Stimulated activated CD8-positive, alpha-beta memory T cell treated with anti-CD3 and anti-CD28 coated beads, Interleukin-4, amount 100 ng/mL, for 24 hours (primary cell): Measurements from ENCODE around the gene KLLN.
"Not testable (repeated sequence)": the region's sequence is repeated elsewhere in the genome, so short reads cannot be mapped to it uniquely, and the experiment has no call there.

Experiments
- DNase-seq: peaks from one replicate; pipeline ENCODE4 v3.0.0-alpha.2; 2020; ENCODE audit warnings: low read depth

KLLN gene

DNA sequence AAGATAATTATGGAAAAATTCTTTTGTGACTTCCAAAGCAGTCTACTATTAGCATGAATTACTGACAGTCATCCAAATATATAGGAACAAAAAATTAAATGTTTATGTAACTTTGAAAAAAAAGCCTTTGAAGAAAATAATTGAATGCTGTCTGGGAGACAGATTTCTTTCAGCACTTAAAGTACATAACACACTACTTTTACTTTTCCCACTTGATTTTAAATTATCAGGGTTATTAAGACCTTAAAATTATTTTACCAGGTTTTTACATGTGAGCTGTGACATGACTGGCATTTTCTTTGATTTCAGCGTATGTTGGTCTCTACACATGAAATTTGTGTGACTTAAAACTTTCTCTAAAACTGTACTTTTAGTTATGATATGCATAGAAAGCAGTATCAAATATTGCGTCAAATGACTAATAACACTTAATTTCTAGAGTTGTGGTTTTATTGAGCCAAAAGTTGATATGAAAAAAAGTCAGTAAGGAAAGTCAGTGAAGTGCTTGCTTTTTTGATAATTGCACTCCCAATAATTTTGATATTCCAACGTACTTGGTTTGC is 3.2 kb upstream of the KLLN start:
- DNase-seq: no peak

GRCh38 chr10:87865241-87865881 is 2.0 kb upstream of the KLLN start:
- DNase-seq: no peak

- DNase-seq: no peak
Observed at GRCh38 chr10:87864496-87865059, 1.2 kb upstream of the KLLN start.

DNA sequence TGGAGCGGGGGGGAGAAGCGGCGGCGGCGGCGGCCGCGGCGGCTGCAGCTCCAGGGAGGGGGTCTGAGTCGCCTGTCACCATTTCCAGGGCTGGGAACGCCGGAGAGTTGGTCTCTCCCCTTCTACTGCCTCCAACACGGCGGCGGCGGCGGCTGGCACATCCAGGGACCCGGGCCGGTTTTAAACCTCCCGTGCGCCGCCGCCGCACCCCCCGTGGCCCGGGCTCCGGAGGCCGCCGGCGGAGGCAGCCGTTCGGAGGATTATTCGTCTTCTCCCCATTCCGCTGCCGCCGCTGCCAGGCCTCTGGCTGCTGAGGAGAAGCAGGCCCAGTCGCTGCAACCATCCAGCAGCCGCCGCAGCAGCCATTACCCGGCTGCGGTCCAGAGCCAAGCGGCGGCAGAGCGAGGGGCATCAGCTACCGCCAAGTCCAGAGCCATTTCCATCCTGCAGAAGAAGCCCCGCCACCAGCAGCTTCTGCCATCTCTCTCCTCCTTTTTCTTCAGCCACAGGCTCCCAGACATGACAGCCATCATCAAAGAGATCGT is 690 bp upstream of the KLLN start:
- DNase-seq: peak; percentile 4

- no peak for DNase-seq
Observed at GRCh38 chr10:87862679-87863052, 667 bp downstream of the KLLN start.

GRCh38 chr10:87861953-87862678 is 1.2 kb downstream of the KLLN start:
- DNase-seq: peak; percentile 88

DNA sequence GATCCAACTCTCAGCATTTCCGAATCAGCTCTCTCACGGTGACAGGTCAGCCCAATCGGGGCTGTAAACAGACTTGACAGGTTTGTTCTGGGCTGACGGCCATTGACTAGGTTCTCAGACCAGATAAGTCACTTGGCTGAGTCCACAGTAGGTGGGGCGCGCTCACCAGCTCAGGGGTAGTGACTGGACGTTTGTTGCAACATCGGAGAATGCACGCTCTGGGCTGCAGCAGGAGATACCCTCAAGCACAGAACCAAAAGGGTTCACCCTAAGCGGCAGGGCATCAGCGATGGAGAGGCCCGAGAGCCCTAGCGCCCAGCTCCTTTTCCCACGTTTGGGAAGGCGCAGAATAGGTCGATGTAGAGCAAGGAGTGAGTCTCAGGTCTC is 1.8 kb downstream of the KLLN start:
- DNase-seq: peak; percentile 16

GRCh38 chr10:87860816-87861403 is 2.4 kb downstream of the KLLN start:
- no peak for DNase-seq

DNA sequence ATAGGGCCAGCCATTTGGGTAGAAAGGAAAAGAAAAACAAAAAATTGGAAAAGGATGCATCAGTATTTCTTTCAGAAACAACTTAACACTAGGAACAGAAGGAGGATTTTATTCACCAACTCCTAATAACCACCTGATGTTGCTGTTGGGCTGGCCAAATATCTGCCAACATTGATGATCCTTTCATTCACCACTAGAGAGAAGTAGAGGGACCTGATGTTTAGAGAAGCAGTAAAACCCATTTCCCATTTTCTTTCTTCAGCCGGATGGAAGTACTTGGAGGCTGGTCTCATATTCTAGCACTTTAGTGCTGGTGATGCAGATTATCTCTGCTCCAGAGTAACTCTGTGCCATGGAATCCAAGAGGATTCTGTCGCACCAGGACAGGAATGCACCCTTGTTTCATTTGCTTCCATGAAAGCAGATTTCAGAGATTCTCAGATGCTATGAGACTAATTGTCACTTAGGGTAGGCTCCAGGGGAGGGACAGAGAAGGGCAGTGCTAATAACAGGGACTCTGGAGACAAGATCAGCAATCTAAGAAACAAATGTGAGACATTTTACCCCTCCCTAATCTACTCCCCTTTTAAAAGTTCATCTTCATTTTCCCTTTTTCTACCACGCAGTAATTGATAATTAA is 3.1 kb downstream of the KLLN start:
- no peak for DNase-seq

GRCh38 chr10:87855665-87856064 is 7.7 kb downstream of the KLLN start:
- DNase-seq: not testable (repeated sequence)

- not testable (repeated sequence) for DNase-seq
Observed at GRCh38 chr10:87855247-87855646, 8.1 kb downstream of the KLLN start.

GRCh38 chr10:87852089-87852488 is 11.2 kb downstream of the KLLN start:
- DNase-seq: no peak

DNA sequence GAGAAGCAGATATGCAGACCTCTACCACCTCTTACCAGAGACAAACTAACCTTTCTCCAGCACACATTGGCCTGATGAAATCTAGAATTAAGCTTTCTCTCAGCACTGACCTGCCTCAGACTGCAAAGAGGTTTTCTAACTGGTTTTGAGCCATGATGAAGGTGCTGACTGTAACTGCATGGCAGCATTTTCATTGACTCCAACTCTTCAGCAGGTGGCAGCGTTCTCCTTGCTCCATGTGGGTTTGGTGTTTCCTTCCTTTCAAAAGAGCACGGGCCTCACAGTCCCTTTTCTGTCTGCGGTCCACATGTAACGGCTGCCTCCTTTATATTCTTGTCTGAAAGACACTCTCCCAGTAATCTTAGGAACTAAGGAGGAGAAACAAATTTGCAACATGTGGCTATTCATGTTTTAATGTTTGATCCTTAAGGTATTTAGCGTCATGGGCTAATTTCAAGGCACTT is 12.6 kb downstream of the KLLN start:
- DNase-seq: peak; percentile 19

DNA sequence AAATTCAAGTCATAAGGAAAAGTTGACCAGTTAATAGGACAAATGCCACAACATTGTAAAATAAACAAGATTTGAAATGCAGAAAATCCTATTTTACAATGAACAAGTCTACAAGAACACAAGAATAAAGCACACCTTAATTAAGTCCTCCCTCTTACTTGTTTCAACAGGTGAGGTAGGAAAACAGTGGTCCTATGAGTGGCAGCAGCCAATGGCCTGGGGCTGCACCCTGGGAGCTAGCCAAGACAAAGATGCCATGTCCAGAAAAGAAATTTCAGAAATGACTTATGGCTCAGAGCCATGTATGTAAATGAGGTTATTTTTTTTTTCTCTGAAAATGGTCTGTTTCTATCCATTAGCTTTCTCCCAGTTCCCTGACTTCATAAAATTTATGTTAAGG is 14.3 kb downstream of the KLLN start:
- DNase-seq: no peak

- DNase-seq: no peak
Observed at GRCh38 chr10:87847550-87847949, 15.8 kb downstream of the KLLN start.

DNA sequence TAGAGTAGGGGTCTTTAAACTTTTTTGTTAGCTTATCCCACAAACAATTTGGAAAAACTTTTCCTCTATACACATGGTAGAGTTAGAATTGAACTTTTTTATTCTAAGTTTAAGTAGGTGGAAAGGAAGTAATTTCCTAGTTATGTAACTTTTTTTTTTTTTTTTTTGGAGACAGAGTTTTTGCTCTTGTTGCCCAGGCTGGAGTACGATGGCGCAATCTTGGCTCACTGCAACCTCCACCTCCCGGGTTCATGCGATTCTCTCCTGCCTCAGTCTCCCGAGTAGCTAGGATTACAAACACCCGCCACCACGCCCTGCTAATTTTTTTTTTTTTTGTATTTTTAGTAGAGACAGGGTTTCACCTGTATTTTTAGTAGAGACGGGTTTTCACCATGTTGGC is 16.6 kb downstream of the KLLN start:
- DNase-seq: not testable (repeated sequence)

- no peak for DNase-seq
Observed at GRCh38 chr10:87846023-87846422, 17.3 kb downstream of the KLLN start.

- DNase-seq: no peak
Observed at GRCh38 chr10:87845624-87845998, 17.7 kb downstream of the KLLN start.

GRCh38 chr10:87844837-87845623 is 18.3 kb downstream of the KLLN start:
- no peak for DNase-seq

- DNase-seq: no peak
Observed at GRCh38 chr10:87843714-87844113, 19.6 kb downstream of the KLLN start.
